Endothelial cell of umbilical vein (primary cell): ENCODE measurements around the gene EGFL7. TPM values are rescaled to one million over a fixed set of nuclear protein-coding genes. Genes with fewer than 3 reads are reported as not detected.

Experiments used
- BruUV-seq: library from RNA; stranded (reverse); fragments of 400-500 nt; replicated peaks from 2 replicates; lab custom pipeline; 2021; lab: Mats Ljungman, UMichigan
- CTCF ChIA-PET: fragments of 300-600, 350-600 bp; sonication (Branson Sonifier 250); formaldehyde crosslinking; loops from one replicate; lab custom pipeline; 2021; ENCODE audit warnings: antibody characterized with exemption, inconsistent platforms; lab: Charles Lee
- POLR2A ChIA-PET: fragments of 300-600, 350-600 bp; sonication (Branson Sonifier 250); formaldehyde crosslinking; loops from one replicate; lab custom pipeline; 2021; ENCODE audit warnings: antibody characterized with exemption, inconsistent platforms; lab: Charles Lee
- DNase-seq: peaks from one replicate; pipeline ENCODE4 v3.0.0-alpha.2; 2011; ENCODE audit warnings: low read depth, low spot score
- FAIRE-seq: peaks from 2 replicates; lab custom pipeline; 2011; peaks lifted over from hg19 to GRCh38; lab: Jason Lieb, UNC
- H2AFZ ChIP-seq: 2 replicates; pipeline ENCODE4 v1.6.0; 2012; ENCODE audit warnings: low read depth, low read length, control low read depth, inconsistent platforms
- H3K27ac ChIP-seq: 2 replicates; pipeline ENCODE4 v1.5.1; 2011; ENCODE audit warnings: low read depth, mild to moderate bottlenecking, control low read depth, low read length, moderate library complexity; ENCODE audit not compliant: insufficient read depth
- H3K27me3 ChIP-seq, 2 experiments: 2 replicates each; pipeline versions ENCODE4 v1.6.0 to v1.6.1; 2011; ENCODE audit warnings: low read length in 2 of 2, mixed read lengths in 1 of 2; ENCODE audit not compliant: control insufficient read depth in 2 of 2, insufficient read depth in 2 of 2
- H3K36me3 ChIP-seq, 2 experiments: 2 replicates in 1 of 2; 3 replicates in 1 of 2; pipeline ENCODE4 v1.5.1; 2011; ENCODE audit warnings: low read length in 2 of 2, mild to moderate bottlenecking in 1 of 2, moderate library complexity in 1 of 2; ENCODE audit not compliant: control insufficient read depth in 2 of 2, insufficient read depth in 2 of 2; ENCODE audit errors: extremely low read depth in 1 of 2
- H3K4me1 ChIP-seq: 3 replicates; pipeline ENCODE4 v1.5.1; 2011; ENCODE audit warnings: mild to moderate bottlenecking, low read length; ENCODE audit not compliant: control insufficient read depth, insufficient read depth; ENCODE audit errors: extremely low read depth
- H3K4me2 ChIP-seq: 2 replicates; pipeline ENCODE4 v1.6.1; 2011; ENCODE audit warnings: low read length, control low read depth, mixed read lengths; ENCODE audit not compliant: insufficient read depth
- H3K4me3 ChIP-seq, 3 experiments: fragments of 200-600 bp in 1 of 3; sonication (generic), shearing (Covaris generic) in 1 of 3; replicated peaks in 1 of 3; 2 replicates each; pipeline ENCODE4 v1.5.1; 2011 to 2016; ENCODE audit warnings: control low read depth in 3 of 3, low read length in 3 of 3, mild to moderate bottlenecking in 2 of 3, inconsistent platforms in 1 of 3, low read depth in 1 of 3, moderate library complexity in 1 of 3; ENCODE audit not compliant: insufficient read depth in 1 of 3
- H3K79me2 ChIP-seq: 2 replicates; pipeline ENCODE4 v1.6.0; 2012; ENCODE audit warnings: low read length, inconsistent platforms; ENCODE audit not compliant: control insufficient read depth, insufficient read depth
- H3K9ac ChIP-seq: replicated peaks from 2 replicates; pipeline ENCODE3; 2011; ENCODE audit warnings: low read length, control low read depth; ENCODE audit not compliant: insufficient read depth; ENCODE audit errors: extremely low read depth
- H3K9me1 ChIP-seq: replicated peaks from 3 replicates; pipeline ENCODE4 v1.6.0; 2011; ENCODE audit warnings: mild to moderate bottlenecking, low read length; ENCODE audit not compliant: control insufficient read depth, insufficient read depth; ENCODE audit errors: extremely low read depth
- H3K9me3 ChIP-seq: replicated peaks from 2 replicates; pipeline ENCODE4 v1.5.1; 2012; ENCODE audit warnings: low read length, inconsistent platforms; ENCODE audit not compliant: control insufficient read depth, insufficient read depth
- H4K20me1 ChIP-seq: replicated peaks from 2 replicates; pipeline ENCODE3; 2011; ENCODE audit warnings: mild to moderate bottlenecking, low read length; ENCODE audit not compliant: control insufficient read depth, insufficient read depth; ENCODE audit errors: extremely low read depth
- CTCF ChIP-seq, 2 donors: IDR thresholded peaks; 1 replicate in 1 of 2; 2 replicates in 1 of 2; pipeline ENCODE4 v1.5.1; 2011; ENCODE audit warnings: low read length in 2 of 2, mild to moderate bottlenecking in 2 of 2, moderate library complexity in 2 of 2, control low read depth in 1 of 2, inconsistent platforms in 1 of 2, low read depth in 1 of 2; ENCODE audit not compliant: insufficient read depth in 1 of 2; ENCODE audit errors: extremely low read depth in 1 of 2
- EZH2 ChIP-seq: IDR thresholded peaks from 2 replicates; pipeline ENCODE4 v1.6.1; 2012; ENCODE audit warnings: borderline replicate concordance, low read depth, mild to moderate bottlenecking, moderate library complexity, low read length, inconsistent platforms; ENCODE audit not compliant: severe bottlenecking
- FOS ChIP-seq: IDR thresholded peaks from 2 replicates; pipeline ENCODE4 v1.6.1; 2011; ENCODE audit warnings: mild to moderate bottlenecking, low read length, moderate library complexity, borderline replicate concordance; ENCODE audit not compliant: insufficient read depth
- GATA2 ChIP-seq: IDR thresholded peaks from 2 replicates; pipeline ENCODE4 v1.7.0; 2011; ENCODE audit warnings: low read depth, mild to moderate bottlenecking, moderate library complexity, mixed read lengths, low read length; ENCODE audit not compliant: insufficient read length, insufficient read depth
- JUN ChIP-seq: IDR thresholded peaks from 2 replicates; pipeline ENCODE4 v1.6.1; 2011; ENCODE audit warnings: borderline replicate concordance, low read depth; ENCODE audit not compliant: insufficient read length, insufficient read depth
- MAX ChIP-seq: IDR thresholded peaks from 2 replicates; pipeline ENCODE4 v1.6.1; 2011; ENCODE audit not compliant: insufficient read depth, insufficient read length
- MYC ChIP-seq: IDR thresholded peaks from one replicate; pipeline ENCODE4 v1.6.1; 2011; ENCODE audit warnings: mild to moderate bottlenecking, low read depth, low read length
- POLR2A ChIP-seq: IDR thresholded peaks from 2 replicates; pipeline ENCODE4 v1.6.1; 2012; ENCODE audit warnings: low read depth, mild to moderate bottlenecking, control low read depth, low read length
- POLR2AphosphoS5 ChIP-seq: IDR thresholded peaks from 2 replicates; pipeline ENCODE4 v1.6.1; 2012; ENCODE audit warnings: low read depth, mild to moderate bottlenecking, control low read depth, low read length, moderate library complexity; ENCODE audit not compliant: insufficient read depth
- dilution Hi-C: fragments of 300-500 bp; cut with MboI; formaldehyde crosslinking; loops from one replicate; pipeline ENCODE4 v1.15.0; 2019; ENCODE audit warnings: low sequenced_read_pairs; ENCODE audit not compliant: extremely low pct_ligation_motif_present
- intact Hi-C: fragments of 100-400 bp; cut with micrococcal nuclease; formaldehyde crosslinking; loops from one replicate; pipeline ENCODE4 v1.10.0; 2022
- polyA plus RNA-seq, 4 experiments: library from polyadenylated mRNA; depleted of rRNA in 3 of 4; stranded (reverse) in 3 of 4; unstranded in 1 of 4; fragments of >200 nt; gene quantifications; 2 replicates each; pipeline versions ENCODE4 v1.2.1 to v1.2.3, GENCODE V29; 2011 to 2012; ENCODE audit warnings: missing spikeins in 1 of 4
- total RNA-seq: library from RNA; stranded (reverse); gene quantifications from 2 replicates; pipeline ENCODE4 v1.2.3, GENCODE V29; 2021

Gene EGFL7
- total and polyA plus RNA-seq, 2 donors (not counting 3 experiments of a cell fraction or from before 2014, with no cell fraction given), result 1,043 to 1,377 TPM

- H3K9me1 ChIP-seq, result no peaks in the 10 kb centered on the region
- H3K79me2 ChIP-seq, result no peaks in the 10 kb centered on the region
- TF ChIP-seq JUN (no peak), POLR2AphosphoS5 (no peak), EZH2 (no peak), FOS (no peak), CTCF (IDR thresholded peaks at IDR 0.05; ENCODE audit: extremely low read depth in 1 of 2, insufficient read depth in 1 of 2, low read depth in 1 of 2, low read length in 2 of 2) (no peak), MAX (no peak), POLR2A (no peak), GATA2 (no peak), MYC (no peak)
- DNase-seq (no peak), FAIRE-seq (no peak)
- ChIA-PET POLR2A (no interaction called here), CTCF (interaction anchor here (0.8 kb wide), 1 partner anchor 137 kb away, joined by 4 read pairs; no protein-coding TSS in a partner anchor)
- dilution Hi-C loops (no loop called here), intact Hi-C loops (no loop called here)
- BruUV-seq, result no TSS peak
- H3K36me3 ChIP-seq, result no peaks in the 10 kb centered on the region
- H3K4me1 ChIP-seq, result peaks cover 12% of the 10 kb centered on the region
- H3K9me3 ChIP-seq, result no peaks in the 10 kb centered on the region
- H4K20me1 ChIP-seq, result no peaks in the 10 kb centered on the region
- no peak overlapping the region for H3K4me3 ChIP-seq
- H3K4me2 ChIP-seq, result no peak overlapping the region
- H3K27me3 ChIP-seq, result no peaks in the 10 kb centered on the region
- no peak overlapping the region for H3K9ac ChIP-seq
- H2AFZ ChIP-seq, result no peak overlapping the region
- no peak overlapping the region for H3K27ac ChIP-seq
Observed at GRCh38 chr9:136622538-136622948, 40.2 kb upstream of the EGFL7 start.
